Measurements from ENCODE around the gene KDR.

The KDR gene
- 0 to 0.06 reads per million in 2 experiments for total RNA-seq

GRCh38 chr4:55125087-55125721 lies at the start of gene KDR:
KDR (minus strand) TSS chr4:55125595; CDS start chr4:55125293, 302 bp downstream.
- no peak for DNase-seq (ENCODE audit: low read depth)

GRCh38 chr4:55173580-55173979 lies 48.2 kb upstream of the KDR start:
- no peak for DNase-seq (ENCODE audit: low read depth)

- no peak for DNase-seq (ENCODE audit: low read depth)
Measured at GRCh38 chr4:55172694-55173287, 47.4 kb upstream of the KDR start.

- DNase-seq (ENCODE audit: low read depth), result no peak
Measured at GRCh38 chr4:55170462-55170861, 45.1 kb upstream of the KDR start.

GRCh38 chr4:55169352-55169961 lies 44.1 kb upstream of the KDR start:
- no peak for DNase-seq (ENCODE audit: low read depth)

- no peak for DNase-seq (ENCODE audit: low read depth)
Measured at GRCh38 chr4:55162396-55162795, 37.0 kb upstream of the KDR start.

- DNase-seq (ENCODE audit: low read depth), result no peak
Measured at GRCh38 chr4:55161739-55162138, 36.3 kb upstream of the KDR start.

- no peak for DNase-seq (ENCODE audit: low read depth)
Measured at GRCh38 chr4:55159851-55160250, 34.5 kb upstream of the KDR start.

- DNase-seq (ENCODE audit: low read depth), result no peak
Measured at GRCh38 chr4:55158957-55159356, 33.6 kb upstream of the KDR start.

- no peak for DNase-seq (ENCODE audit: low read depth)
Measured at GRCh38 chr4:55157559-55158277, 32.3 kb upstream of the KDR start.

- no peak for DNase-seq (ENCODE audit: low read depth)
Measured at GRCh38 chr4:55154933-55155332, 29.5 kb upstream of the KDR start.

GRCh38 chr4:55154290-55154880 lies 29.0 kb upstream of the KDR start:
- DNase-seq (ENCODE audit: low read depth), result no peak

GRCh38 chr4:55143858-55144257 lies 18.5 kb upstream of the KDR start:
- DNase-seq (ENCODE audit: low read depth), result no peak

- no peak for DNase-seq (ENCODE audit: low read depth)
Measured at GRCh38 chr4:55138367-55138766, 13.0 kb upstream of the KDR start.

- DNase-seq (ENCODE audit: low read depth), result no peak
Measured at GRCh38 chr4:55136634-55137033, 11.2 kb upstream of the KDR start.

- DNase-seq (ENCODE audit: low read depth), result no peak
Measured at GRCh38 chr4:55133951-55134350, 8.6 kb upstream of the KDR start.

GRCh38 chr4:55132775-55133174 lies 7.4 kb upstream of the KDR start:
- DNase-seq (ENCODE audit: low read depth), result no peak

GRCh38 chr4:55127521-55127920 lies 2.1 kb upstream of the KDR start:
- DNase-seq (ENCODE audit: low read depth), result no peak

- DNase-seq (ENCODE audit: low read depth), result no peak
Measured at GRCh38 chr4:55127053-55127452, 1.7 kb upstream of the KDR start.

GRCh38 chr4:55125763-55126541 lies 557 bp upstream of the KDR start:
- DNase-seq (ENCODE audit: low read depth), result no peak

- no peak for DNase-seq (ENCODE audit: low read depth)
Measured at GRCh38 chr4:55124322-55125076, 896 bp downstream of the KDR start.

All from T follicular helper cell (primary cell).